Measurements from ENCODE around the gene FKRP. TPM values are rescaled to one million over a fixed set of nuclear protein-coding genes. Genes with fewer than 3 reads are reported as not detected.

The FKRP gene
- total and polyA plus RNA-seq, 2 of the 13 experiments (the other 11 are each of a cell fraction or from before 2014, with no cell fraction given) = 7.3 to 9.8 TPM

DNA sequence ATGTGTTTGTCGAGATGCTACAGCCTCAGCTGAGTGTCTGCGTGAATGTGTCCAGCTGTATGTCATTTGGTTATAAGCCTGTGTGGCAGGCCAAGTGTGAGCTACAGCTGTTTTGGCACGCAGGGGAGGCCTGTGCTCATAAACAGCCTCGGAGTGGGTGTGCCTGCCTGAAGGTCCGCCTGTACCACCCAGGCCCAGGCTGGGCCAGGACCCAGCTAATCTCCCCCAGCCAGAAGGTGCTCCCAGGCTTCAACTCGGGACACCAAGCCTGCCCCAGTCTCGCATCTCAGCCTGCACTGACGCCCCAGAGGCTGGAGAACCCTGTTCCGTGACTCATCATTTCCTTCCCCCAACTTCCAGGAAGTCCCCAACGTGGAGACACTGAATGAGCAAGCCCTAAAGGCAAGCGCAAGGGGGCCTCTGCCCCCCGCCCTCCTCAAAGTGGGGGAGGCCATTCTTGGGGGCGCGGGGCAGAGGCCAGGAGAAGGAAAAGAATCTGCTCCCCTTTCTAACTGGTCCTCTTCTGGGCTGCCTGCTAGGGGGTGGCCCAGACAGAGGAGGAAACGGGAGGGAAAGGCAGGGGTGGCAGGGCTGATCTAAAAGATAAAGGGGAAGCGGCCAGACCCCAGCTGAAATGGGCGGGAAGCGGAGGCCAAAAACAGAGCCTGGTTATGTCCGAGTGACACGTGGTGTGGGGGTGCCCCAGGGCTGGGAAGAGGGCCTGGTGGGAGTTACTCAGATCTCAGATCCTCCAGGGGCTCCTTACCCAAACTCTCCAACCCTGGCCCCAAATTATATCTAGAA lies 40.6 kb downstream of the FKRP start (continued):
- TF ChIP-seq, protein P1, sequence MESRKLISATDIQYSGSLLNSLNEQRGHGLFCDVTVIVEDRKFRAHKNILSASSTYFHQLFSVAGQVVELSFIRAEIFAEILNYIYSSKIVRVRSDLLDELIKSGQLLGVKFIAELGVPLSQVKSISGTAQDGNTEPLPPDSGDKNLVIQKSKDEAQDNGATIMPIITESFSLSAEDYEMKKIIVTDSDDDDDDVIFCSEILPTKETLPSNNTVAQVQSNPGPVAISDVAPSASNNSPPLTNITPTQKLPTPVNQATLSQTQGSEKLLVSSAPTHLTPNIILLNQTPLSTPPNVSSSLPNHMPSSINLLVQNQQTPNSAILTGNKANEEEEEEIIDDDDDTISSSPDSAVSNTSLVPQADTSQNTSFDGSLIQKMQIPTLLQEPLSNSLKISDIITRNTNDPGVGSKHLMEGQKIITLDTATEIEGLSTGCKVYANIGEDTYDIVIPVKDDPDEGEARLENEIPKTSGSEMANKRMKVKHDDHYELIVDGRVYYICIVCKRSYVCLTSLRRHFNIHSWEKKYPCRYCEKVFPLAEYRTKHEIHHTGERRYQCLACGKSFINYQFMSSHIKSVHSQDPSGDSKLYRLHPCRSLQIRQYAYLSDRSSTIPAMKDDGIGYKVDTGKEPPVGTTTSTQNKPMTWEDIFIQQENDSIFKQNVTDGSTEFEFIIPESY (CRISPR knock-in tag; IDR thresholded peaks at IDR 0.05) = no peak
- TF ChIP-seq, protein P2, sequence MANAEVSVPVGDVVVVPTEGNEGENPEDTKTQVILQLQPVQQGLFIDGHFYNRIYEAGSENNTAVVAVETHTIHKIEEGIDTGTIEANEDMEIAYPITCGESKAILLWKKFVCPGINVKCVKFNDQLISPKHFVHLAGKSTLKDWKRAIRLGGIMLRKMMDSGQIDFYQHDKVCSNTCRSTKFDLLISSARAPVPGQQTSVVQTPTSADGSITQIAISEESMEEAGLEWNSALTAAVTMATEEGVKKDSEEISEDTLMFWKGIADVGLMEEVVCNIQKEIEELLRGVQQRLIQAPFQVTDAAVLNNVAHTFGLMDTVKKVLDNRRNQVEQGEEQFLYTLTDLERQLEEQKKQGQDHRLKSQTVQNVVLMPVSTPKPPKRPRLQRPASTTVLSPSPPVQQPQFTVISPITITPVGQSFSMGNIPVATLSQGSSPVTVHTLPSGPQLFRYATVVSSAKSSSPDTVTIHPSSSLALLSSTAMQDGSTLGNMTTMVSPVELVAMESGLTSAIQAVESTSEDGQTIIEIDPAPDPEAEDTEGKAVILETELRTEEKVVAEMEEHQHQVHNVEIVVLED (CRISPR knock-in tag; IDR thresholded peaks at IDR 0.05; ENCODE audit: borderline replicate concordance) = no peak
- TF ChIP-seq, protein P3, sequence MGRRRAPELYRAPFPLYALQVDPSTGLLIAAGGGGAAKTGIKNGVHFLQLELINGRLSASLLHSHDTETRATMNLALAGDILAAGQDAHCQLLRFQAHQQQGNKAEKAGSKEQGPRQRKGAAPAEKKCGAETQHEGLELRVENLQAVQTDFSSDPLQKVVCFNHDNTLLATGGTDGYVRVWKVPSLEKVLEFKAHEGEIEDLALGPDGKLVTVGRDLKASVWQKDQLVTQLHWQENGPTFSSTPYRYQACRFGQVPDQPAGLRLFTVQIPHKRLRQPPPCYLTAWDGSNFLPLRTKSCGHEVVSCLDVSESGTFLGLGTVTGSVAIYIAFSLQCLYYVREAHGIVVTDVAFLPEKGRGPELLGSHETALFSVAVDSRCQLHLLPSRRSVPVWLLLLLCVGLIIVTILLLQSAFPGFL (CRISPR knock-in tag; IDR thresholded peaks at IDR 0.05) = no peak
- TF ChIP-seq ZNF337 (CRISPR knock-in tag; IDR thresholded peaks at IDR 0.05; ENCODE audit: borderline replicate concordance, low read depth) (no peak), HES4 (CRISPR knock-in tag; IDR thresholded peaks at IDR 0.05; ENCODE audit: borderline replicate concordance) (peak; percentile 61; the same call in 1 of the 2 replicates), KAT2B (IDR thresholded peaks at IDR 0.05; ENCODE audit: borderline replicate concordance, low read depth, low read length) (no peak), REXO4 (CRISPR knock-in tag; IDR thresholded peaks at IDR 0.05; ENCODE audit: borderline replicate concordance) (no peak), ZNF747 (CRISPR knock-in tag; IDR thresholded peaks at IDR 0.05; ENCODE audit: borderline replicate concordance) (no peak), ATF7 (IDR thresholded peaks at IDR 0.05) (no peak), ATF7 (CRISPR knock-in tag; IDR thresholded peaks at IDR 0.05) (peak; percentile 44; the same call in 1 of the 2 replicates), CREB1 (IDR thresholded peaks at IDR 0.05) (peak; percentile 44; the same call in 1 of the 2 replicates), CREB1 (CRISPR knock-in tag; IDR thresholded peaks at IDR 0.05) (no peak), ELF4 (CRISPR knock-in tag; IDR thresholded peaks at IDR 0.05; ENCODE audit: borderline replicate concordance) (0 out of 2 replicates have a peak, but pooled peaks have one; percentile 26), ELF1 (CRISPR knock-in tag; IDR thresholded peaks at IDR 0.05) (peak; percentile 80), TAF1 (CRISPR knock-in tag; IDR thresholded peaks at IDR 0.05) (peak; percentile 56; the same call in 1 of the 2 replicates)
- TF ChIP-seq, protein P4, sequence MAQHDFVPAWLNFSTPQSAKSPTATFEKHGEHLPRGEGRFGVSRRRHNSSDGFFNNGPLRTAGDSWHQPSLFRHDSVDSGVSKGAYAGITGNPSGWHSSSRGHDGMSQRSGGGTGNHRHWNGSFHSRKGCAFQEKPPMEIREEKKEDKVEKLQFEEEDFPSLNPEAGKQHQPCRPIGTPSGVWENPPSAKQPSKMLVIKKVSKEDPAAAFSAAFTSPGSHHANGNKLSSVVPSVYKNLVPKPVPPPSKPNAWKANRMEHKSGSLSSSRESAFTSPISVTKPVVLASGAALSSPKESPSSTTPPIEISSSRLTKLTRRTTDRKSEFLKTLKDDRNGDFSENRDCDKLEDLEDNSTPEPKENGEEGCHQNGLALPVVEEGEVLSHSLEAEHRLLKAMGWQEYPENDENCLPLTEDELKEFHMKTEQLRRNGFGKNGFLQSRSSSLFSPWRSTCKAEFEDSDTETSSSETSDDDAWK (CRISPR knock-in tag; IDR thresholded peaks at IDR 0.05) = no peak
- TF ChIP-seq, protein P5, sequence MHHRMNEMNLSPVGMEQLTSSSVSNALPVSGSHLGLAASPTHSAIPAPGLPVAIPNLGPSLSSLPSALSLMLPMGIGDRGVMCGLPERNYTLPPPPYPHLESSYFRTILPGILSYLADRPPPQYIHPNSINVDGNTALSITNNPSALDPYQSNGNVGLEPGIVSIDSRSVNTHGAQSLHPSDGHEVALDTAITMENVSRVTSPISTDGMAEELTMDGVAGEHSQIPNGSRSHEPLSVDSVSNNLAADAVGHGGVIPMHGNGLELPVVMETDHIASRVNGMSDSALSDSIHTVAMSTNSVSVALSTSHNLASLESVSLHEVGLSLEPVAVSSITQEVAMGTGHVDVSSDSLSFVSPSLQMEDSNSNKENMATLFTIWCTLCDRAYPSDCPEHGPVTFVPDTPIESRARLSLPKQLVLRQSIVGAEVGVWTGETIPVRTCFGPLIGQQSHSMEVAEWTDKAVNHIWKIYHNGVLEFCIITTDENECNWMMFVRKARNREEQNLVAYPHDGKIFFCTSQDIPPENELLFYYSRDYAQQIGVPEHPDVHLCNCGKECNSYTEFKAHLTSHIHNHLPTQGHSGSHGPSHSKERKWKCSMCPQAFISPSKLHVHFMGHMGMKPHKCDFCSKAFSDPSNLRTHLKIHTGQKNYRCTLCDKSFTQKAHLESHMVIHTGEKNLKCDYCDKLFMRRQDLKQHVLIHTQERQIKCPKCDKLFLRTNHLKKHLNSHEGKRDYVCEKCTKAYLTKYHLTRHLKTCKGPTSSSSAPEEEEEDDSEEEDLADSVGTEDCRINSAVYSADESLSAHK (CRISPR knock-in tag; IDR thresholded peaks at IDR 0.05; ENCODE audit: borderline replicate concordance) = no peak
- TF ChIP-seq, protein P6, sequence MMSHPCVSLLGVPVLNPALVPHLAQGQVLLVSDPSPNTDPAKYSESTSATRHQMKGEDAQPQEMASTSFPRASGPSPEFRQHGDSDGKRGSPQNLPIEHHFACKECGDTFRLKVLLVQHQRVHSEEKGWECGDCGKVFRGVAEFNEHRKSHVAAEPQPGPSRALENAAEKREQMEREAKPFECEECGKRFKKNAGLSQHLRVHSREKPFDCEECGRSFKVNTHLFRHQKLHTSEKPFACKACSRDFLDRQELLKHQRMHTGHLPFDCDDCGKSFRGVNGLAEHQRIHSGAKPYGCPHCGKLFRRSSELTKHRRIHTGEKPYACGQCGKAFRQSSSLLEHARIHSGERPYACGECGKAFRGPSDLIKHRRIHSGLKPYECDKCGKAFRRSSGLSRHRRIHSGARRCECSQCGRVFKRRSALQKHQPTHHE (CRISPR knock-in tag; IDR thresholded peaks at IDR 0.05; ENCODE audit: borderline replicate concordance) = no peak; the same call in 1 of the 2 replicates
